Superior temporal gyrus (tissue), 1 donor: ENCODE measurements around the gene DCAF10.
"Not testable (repeated sequence)": the region's sequence is repeated elsewhere in the genome, so short reads cannot be mapped to it uniquely, and the experiment has no call there.

ENCODE experiments used
- DNase-seq: peaks from one replicate; pipeline ENCODE4 v3.0.0-alpha.2; 2016; ENCODE audit errors: extremely low spot score

Gene DCAF10

DNA sequence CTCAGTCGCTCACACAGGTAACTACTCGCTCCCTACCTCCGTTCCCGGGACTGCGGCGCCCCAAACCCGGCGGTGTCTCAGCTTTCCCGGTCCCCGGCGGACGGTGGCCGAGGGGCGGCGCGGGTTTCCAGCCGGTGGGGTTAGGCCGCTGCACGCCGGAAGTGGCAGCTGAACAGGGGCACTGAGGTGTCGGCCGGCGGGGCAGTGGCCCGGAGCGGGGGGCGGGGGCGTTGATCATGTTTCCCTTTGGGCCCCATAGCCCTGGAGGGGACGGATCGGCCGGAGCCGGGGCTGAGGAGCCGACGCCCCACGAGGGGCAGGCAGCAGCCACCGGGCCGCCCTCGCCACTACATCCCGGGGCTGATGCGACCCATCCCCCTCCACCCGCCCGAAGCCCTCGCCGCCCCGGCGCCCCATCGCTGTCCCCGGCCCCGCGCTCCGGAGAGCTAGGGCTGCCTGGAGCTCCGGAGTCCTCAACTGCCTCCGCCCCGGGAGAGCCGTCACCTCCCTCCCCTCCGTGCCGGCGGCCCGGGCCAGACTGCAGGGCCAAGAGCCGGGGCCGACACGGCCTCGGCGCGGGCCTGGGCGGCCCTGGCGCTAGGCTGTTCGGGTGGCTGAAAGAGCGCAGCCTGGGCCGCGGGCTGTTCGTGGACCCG lies at the start of gene DCAF10:
DCAF10 (plus strand) TSS at position 167 of the 656 bp plus-strand sequence; CDS start at position 237, 70 bp downstream.
- DNase-seq: peak; percentile 81

DNA sequence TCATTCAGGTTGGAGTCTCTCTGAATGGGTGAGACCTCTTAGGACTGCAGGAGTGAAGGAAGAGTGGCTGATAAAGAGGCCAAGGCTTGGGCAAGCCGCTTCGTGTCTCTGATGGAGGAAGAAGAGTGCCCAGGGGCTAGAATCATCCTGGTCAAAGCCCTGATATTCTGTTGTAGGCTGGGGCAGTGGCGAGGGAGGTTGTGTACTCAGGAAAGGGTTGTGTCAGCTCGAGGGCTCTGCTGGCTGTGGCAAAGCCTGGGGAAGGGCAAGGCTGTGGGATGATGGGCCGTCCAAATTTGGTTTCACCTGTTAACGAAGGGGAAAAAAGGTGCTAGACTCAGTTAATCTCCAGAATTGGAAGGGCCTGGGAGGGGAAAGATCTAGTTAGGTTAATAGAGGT lies 49.4 kb upstream of the DCAF10 start:
- no peak for DNase-seq

DNA sequence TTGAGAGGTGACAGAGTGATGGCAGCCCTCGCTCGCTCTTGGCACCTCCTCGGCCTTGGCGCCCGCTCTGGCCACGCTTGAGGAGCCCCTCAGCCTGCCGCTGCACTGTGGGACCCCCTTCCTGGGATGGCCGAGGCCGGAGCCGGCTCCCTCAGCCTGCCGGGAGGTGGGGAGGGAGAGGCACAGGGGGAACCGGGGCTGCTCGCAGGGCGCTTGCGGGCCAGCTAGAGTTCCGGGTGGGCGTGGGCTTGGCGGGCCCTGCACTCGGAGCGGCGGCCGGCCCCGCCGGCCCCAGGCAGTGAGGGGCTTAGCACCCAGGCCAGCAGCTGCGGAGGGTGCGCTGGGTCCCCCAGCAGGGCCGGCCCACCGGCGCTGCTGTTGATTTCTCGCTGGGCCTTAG lies 48.9 kb upstream of the DCAF10 start:
- not testable (repeated sequence) for DNase-seq

DNA sequence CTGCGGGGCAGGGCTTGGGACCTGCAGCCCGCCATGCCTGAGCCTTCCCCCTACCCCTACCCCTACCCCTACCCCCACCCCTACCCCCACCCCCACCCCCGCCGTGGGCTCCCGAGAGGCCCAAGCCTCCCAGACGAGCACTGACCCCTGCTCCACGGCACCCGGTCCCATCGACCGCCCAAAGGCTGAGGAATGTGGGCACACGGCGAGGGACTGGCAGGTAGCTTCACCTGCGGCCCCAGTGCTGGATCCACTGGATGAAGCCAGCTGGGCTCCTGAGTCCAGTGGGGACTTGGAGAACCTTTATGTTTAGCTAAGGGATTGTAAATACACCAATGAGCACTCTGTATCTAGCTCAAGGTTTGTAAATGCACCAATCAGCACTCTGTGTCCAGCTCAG lies 48.5 kb upstream of the DCAF10 start:
- not testable (repeated sequence) for DNase-seq

DNA sequence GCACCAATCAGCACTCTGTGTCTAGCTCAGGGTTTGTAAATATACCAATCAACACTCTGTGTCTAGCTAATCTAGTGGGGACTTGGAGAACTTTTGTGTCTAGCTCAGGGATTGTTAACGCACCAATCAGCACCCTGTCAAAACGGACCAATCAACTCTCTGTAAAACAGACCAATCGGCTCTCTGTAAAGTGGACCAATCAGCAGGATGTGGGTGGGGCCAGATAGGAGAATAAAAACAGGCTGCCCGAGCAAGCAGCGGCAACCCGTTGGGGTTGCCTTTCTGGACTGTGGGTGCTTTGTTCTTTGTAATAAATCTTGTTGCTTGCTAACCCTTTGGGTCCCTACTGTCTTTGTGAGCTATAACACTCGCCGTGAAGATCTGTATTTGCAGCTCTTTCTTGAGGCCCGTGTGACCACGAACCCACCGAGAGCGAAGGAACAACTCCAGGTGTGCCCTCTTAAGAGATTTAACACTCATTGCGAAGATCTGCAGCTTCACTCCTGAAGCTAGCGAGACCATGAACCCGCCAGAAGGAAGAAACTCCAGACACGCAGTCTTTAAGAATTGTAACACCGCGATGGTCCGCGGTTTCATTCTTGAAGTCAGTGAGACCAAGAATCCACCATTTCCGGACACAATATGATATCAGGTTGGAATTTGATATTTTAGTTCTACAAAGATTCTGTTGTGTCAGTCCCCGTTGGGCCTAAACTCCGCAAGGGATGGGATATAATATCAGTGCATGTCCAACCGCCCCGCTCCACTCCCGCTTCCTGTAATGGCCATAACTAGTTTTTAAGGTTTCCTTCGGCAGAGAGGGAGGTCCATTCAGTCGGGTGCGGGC lies 47.7 kb upstream of the DCAF10 start:
- no peak for DNase-seq

DNA sequence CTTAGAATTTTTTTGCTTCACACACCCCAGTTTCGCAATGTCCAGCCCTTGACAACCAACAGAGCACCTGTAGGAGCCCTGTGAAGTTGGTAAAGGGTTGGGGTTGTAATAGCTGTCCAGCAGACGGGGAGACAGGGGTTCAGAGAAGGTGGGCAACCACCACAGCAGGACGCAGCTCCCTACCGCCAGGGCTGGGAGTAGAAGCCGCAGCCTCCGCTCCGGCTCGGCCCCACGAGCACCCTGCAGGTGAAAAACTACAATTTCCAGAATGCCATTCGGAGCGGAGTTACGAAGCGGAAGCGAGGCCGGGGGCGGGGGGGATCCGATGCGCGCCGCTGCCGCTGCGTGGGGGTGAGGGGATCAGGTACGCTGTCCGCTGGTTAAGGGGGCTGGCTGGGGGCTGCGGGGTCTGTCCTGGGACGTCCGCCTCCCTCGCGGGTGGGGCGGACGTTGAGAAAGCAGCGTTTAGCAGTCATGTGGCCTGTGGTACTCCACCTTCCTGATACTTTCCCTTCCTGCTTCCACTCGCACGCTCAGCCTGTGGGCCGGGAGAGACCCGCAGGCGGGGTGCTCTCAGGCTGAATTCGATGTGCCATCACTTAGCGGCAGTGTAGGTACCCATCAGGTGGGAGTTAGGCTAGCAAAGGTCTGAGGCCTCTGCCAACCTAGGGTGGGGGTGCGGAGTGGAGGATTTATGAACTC lies 47.0 kb upstream of the DCAF10 start, which contains the start of gene TRMT10B:
TRMT10B (plus strand) TSS at position 317 of the 702 bp plus-strand sequence. CDS start 8,127 bp downstream, outside the sequence.
- peak; percentile 58 for DNase-seq

DNA sequence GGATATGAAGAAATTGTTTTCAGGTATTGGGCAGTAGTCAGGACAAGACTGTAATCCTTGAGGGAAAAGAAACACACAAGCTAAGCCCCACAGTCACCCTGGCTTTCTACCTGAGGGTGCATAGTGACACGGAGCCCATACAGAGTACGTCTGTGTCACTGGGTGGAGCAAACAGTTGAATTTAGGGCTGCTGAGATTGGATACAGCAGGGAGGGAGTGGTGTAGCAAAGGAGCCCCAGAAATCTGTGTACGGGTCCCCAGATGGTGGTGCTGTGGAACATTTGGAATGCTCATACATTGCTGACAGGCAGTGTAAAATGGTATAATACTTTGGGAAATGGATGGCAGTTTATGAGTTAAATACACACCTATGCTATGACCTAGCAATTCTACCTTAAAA lies 41.9 kb upstream of the DCAF10 start:
- DNase-seq: no peak

DNA sequence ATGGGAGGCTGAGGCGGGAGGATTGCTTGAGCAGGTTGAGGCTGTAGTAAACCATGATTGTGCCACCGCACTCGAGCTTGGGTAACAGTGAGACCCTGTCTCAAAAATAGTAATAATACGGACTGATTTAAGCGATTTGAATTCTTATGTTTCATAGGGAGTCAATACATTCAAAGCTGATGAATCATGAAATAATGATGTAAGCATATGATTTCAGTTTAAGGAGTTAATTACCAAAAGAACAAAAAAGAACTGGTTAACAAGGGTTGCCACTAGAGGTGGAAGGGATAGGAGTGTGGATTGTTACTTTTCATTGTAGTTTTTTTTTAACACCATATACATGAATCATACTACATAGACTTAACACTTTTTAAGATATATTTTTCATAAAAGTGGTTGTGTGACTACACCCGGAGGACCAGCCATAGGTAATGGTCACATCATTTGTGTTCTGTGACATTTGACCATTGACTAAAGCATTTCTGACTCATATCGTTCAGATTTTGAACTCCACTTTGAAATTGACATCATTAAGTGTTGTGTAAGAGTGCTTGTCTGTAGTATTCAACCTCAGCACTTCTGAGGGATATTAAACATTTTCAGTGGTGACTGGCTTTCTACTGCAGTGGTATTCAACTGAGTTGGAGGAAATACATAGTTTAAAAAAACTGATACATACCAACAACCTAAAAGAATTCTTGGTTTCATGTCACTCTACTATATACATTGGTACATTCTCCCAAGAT lies 40.0 kb upstream of the DCAF10 start:
- DNase-seq: no peak

GRCh38 chr9:37761511-37761910 lies 39.1 kb upstream of the DCAF10 start:
- DNase-seq: no peak

DNA sequence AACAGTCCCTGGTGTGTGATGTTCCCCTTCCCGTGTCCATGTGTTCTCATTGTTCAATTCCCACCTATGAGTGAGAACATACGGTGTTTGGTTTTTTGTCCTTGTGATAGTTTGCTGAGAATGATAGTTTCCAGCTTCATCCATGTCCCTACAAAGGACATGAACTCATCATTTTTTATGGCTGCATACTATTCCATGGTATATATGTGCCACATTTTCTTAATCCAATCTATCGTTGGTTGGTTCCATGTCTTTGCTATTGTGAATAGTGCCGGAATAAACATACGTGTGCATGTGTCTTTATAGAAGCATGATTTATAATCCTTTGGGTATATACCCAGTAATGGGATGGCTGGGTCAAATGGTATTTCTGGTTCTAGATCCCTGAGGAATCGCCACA lies 35.3 kb upstream of the DCAF10 start:
- DNase-seq: not testable (repeated sequence)

DNA sequence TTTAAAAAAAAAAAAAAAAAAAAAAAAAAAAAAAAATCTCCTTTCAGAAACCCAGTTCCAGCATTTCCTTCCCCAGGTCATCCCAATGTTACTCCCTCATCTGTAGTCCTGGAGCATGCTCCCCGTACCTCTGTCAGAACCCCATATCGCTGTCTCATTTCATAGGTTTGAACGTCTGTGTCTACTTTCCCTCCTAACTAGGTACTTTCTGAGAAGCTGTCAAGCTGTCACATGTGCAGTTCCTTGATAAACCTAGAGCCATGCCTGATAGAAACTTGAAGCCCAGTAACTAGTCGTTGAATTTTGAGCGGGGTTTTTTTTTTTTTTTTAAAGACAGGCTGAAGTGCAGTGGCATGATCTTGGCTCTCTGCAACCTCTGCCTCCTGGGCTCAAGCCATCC lies 31.3 kb upstream of the DCAF10 start:
- DNase-seq: no peak

GRCh38 chr9:37769995-37770394 lies 30.6 kb upstream of the DCAF10 start:
- no peak for DNase-seq

- no peak for DNase-seq
Measured at GRCh38 chr9:37775216-37775919, 25.2 kb upstream of the DCAF10 start.

GRCh38 chr9:37776328-37776727 lies 24.3 kb upstream of the DCAF10 start:
- DNase-seq: no peak

- no peak for DNase-seq
Measured at GRCh38 chr9:37778534-37778933, 22.1 kb upstream of the DCAF10 start.

- no peak for DNase-seq
Measured at GRCh38 chr9:37784291-37784615, 16.3 kb upstream of the DCAF10 start.

GRCh38 chr9:37784616-37785483 lies 15.7 kb upstream of the DCAF10 start, which contains the start of gene EXOSC3:
Gene EXOSC3, minus strand, starts transcription at chr9:37785064. Its CDS starts 20 bp downstream, at chr9:37785044.
- DNase-seq: peak; percentile 97

- no peak for DNase-seq
Measured at GRCh38 chr9:37787059-37787458, 13.5 kb upstream of the DCAF10 start.

GRCh38 chr9:37788332-37788731 lies 12.3 kb upstream of the DCAF10 start:
- DNase-seq: no peak

DNA sequence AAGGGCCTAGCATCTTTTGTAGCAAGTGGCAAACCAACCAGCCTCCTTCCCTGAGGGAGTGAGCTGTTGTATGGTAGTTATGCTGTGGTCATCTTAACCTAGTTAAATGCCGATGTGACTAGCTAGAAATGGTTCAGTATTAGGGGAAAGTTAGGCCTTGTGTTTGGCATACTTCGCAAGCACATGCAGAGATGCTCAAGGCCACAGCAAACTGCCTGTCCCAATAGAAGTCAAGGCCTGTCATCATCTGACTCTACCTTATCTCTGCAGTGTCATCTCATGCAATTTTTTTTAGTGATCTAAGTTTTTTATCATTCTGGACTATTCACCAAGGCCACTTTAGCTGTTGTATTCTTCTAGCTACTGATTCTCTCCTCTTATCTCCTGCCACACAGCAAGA lies 10.5 kb upstream of the DCAF10 start:
- DNase-seq: no peak
